ENCODE measurements around the gene STK33.

Gene STK33

DNA sequence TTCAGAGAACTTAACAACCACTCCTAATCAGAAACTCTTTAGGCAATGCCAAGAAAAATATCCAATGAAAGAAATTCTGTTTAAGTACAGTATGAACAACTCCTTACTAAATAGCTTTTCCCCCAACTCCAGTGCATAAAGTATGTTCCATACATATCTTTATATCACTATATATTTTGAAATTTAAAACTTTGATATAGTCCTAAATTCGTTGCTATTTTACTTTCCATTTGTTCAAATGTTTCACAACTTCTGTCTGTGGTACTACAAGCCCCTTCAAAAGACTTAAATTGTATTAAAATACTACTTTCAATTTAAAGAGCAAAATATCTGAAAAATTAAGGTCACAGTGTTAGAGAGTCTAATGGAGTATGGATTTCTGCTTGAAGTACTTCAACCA, 52.6 kb downstream of the STK33 start:
- no peak for DNase-seq (ENCODE audit: low read depth, low spot score)
- TF ChIP-seq, protein P1, sequence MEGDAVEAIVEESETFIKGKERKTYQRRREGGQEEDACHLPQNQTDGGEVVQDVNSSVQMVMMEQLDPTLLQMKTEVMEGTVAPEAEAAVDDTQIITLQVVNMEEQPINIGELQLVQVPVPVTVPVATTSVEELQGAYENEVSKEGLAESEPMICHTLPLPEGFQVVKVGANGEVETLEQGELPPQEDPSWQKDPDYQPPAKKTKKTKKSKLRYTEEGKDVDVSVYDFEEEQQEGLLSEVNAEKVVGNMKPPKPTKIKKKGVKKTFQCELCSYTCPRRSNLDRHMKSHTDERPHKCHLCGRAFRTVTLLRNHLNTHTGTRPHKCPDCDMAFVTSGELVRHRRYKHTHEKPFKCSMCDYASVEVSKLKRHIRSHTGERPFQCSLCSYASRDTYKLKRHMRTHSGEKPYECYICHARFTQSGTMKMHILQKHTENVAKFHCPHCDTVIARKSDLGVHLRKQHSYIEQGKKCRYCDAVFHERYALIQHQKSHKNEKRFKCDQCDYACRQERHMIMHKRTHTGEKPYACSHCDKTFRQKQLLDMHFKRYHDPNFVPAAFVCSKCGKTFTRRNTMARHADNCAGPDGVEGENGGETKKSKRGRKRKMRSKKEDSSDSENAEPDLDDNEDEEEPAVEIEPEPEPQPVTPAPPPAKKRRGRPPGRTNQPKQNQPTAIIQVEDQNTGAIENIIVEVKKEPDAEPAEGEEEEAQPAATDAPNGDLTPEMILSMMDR (IDR thresholded peaks at IDR 0.05; ENCODE audit: low read depth, low read length) = no peak
- H3K4me3 ChIP-seq (ENCODE audit: low read depth, low read length) = no peak overlapping the region
- in situ Hi-C loops (cut with HindIII; ENCODE audit: low sequenced_read_pairs) = no loop called here

DNA sequence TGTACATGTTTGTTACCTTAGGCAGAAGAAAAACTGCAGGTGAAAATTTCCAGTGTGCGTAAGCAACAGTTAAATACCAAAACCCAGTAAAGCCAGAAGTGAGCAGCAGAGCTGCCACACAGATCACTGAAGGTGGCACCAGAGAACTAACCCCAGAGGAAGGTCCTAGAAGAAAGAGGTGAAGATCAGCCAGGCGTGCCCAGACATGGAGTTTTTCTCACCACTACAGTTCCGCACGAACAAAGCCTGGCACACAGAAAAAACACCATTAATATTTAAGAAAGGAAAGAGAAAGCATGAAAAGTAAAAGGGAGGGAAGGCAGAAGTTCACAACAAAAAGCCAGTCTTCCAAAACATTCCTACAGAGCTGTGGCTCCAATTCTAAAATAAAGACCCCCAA, 60.7 kb downstream of the STK33 start:
- no peak for DNase-seq (ENCODE audit: low read depth, low spot score)
- H3K4me3 ChIP-seq (ENCODE audit: low read depth, low read length) = no peak overlapping the region
- TF ChIP-seq, protein P1 (IDR thresholded peaks at IDR 0.05; ENCODE audit: low read depth, low read length) = no peak
- in situ Hi-C loops (cut with HindIII; ENCODE audit: low sequenced_read_pairs) = no loop called here

DNA sequence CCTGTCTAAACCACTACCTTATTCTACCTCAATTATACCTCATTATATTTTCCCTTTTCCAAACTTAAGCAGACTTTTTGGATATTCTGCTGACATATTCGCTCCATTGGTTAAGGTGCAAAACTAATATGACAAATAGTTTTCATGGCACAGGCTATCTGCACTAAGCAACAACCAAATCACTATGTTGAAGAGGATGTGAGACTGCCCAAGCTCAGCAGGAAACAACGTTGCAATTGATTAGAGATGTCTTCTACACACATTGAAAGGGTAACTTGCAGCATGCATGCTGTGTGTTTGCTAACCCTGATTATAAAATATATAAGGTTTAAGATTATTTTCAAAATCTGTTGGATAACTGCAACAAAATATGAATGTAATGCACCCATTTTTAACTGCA, 61.6 kb downstream of the STK33 start:
- H3K4me3 ChIP-seq (ENCODE audit: low read depth, low read length) = no peak overlapping the region
- TF ChIP-seq, protein P1 (IDR thresholded peaks at IDR 0.05; ENCODE audit: low read depth, low read length) = no peak
- no peak for DNase-seq (ENCODE audit: low read depth, low spot score)
- in situ Hi-C loops (cut with HindIII; ENCODE audit: low sequenced_read_pairs) = no loop called here

DNA sequence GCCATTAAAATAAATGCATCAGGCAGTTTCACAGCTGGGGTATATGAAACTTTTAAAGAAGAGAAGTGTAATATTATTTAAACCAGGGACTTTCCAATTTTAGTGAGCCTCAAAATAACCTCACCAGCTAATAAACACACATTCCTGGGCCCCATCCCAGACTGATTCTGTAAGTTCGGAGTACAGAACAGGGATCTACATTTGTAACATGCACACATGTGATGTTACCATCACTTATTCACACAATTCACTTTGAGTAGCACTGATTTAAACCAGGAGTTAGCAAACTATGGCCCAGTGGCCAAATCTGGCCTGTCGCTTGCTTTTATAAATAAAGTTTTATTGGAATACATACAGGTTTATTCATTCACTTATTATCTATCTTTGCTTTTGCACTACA, 62.0 kb downstream of the STK33 start:
- no peak for DNase-seq (ENCODE audit: low read depth, low spot score)
- in situ Hi-C loops (cut with HindIII; ENCODE audit: low sequenced_read_pairs) = no loop called here
- TF ChIP-seq, protein P1 (IDR thresholded peaks at IDR 0.05; ENCODE audit: low read depth, low read length) = no peak
- H3K4me3 ChIP-seq (ENCODE audit: low read depth, low read length) = no peak overlapping the region

DNA sequence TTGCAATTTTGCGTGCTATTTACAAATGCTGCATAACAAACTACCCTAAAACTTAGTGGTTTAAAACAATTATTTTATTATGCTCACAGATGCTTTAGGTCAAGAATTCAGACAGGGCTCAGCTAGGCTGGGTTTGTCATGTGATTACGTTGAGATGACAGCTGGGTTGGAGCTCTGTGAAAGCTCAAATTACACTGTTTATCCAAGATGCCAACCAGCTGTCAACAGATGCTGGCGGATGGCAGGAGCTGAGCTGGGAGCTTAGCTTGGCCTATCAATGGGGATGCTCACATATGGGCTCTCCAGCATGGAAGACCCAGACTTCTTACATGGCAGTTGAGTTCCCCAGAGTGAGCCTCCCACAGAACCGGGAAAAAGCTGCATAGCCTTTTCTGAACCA, 62.7 kb downstream of the STK33 start:
- DNase-seq (ENCODE audit: low read depth, low spot score) = no peak
- H3K4me3 ChIP-seq (ENCODE audit: low read depth, low read length) = no peak overlapping the region
- TF ChIP-seq, protein P1 (IDR thresholded peaks at IDR 0.05; ENCODE audit: low read depth, low read length) = no peak
- in situ Hi-C loops (cut with HindIII; ENCODE audit: low sequenced_read_pairs) = no loop called here

DNA sequence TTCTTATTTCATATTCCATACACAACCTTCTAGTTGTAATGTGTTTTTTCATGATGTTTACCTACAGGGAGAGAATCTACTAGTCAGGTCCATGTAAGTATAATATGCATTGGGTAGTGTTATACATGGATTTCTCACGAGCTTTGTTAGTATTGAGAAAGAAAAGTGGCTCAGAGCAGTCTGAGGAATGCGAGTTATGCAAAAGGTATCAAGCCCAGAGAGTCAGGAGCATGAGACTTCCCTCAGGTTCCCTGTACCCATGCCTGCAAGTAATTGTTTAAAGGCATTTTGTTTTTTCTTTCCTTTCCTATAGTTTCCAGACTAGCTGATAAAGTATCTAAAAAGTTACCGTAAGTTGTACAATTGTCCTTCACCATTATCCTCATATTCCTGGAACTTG, 66.1 kb downstream of the STK33 start:
- TF ChIP-seq, protein P1 (IDR thresholded peaks at IDR 0.05; ENCODE audit: low read depth, low read length) = no peak
- DNase-seq (ENCODE audit: low read depth, low spot score) = no peak

DNA sequence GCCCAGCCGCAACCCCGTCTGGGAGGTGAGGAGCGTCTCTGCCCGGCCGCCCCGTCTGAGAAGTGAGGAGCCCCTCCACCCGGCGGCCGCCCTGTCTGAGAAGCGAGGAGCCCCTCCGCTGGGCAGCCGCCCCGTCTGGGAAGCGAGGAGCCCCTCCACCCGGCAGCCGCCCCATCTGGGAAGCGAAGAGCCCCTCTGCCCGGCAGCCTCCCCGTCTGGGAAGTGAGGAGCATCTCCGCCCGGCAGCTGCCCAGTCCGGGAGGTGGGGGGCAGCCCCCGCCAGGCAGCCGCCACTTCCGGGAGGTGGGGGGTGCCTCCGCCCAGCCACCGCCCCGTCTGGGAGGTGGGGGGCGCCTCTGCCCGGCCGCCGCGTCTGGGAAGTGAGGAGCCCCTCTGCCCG, 70.6 kb downstream of the STK33 start:
- no peak overlapping the region for H3K4me3 ChIP-seq (ENCODE audit: low read depth, low read length)
- DNase-seq (ENCODE audit: low read depth, low spot score) = no peak
- TF ChIP-seq, protein P1 (IDR thresholded peaks at IDR 0.05; ENCODE audit: low read depth, low read length) = no peak
- in situ Hi-C loops (cut with HindIII; ENCODE audit: low sequenced_read_pairs) = no loop called here

More for the DNA sequence above, 66.1 kb downstream of the STK33 start:
- H3K4me3 ChIP-seq (ENCODE audit: low read depth, low read length) = no peak overlapping the region
- in situ Hi-C loops (cut with HindIII; ENCODE audit: low sequenced_read_pairs) = no loop called here

All from astrocyte of the spinal cord (primary cell).